Liver (tissue), 3 donors: ENCODE measurements around the gene NFATC2.

Experiments used
- ATF3 ChIP-seq: IDR thresholded peaks from 2 replicates; pipeline ENCODE4 v1.6.1; 2016; ENCODE audit warnings: antibody characterized with exemption
- CTCF ChIP-seq: fragments of 150-350 bp; IDR thresholded peaks from 2 replicates; pipeline ENCODE4 v1.5.1; 2017; ENCODE audit warnings: improper control_type of control experiment, low read depth, low read length; ENCODE audit not compliant: missing input control
- EGR1 ChIP-seq, 2 donors: IDR thresholded peaks; 2 replicates each; pipeline ENCODE4 v1.6.1; 2016 to 2018; ENCODE audit warnings: antibody characterized with exemption in 2 of 2, low read depth in 2 of 2
- FOXA1 ChIP-seq: IDR thresholded peaks from 2 replicates; pipeline ENCODE4 v1.6.1; 2016; ENCODE audit warnings: antibody characterized with exemption
- GABPA ChIP-seq, 2 donors: IDR thresholded peaks in 1 of 2; conservative IDR thresholded peaks in 1 of 2; 2 replicates each; pipeline ENCODE4 v1.6.1; 2016; ENCODE audit warnings: antibody characterized with exemption in 2 of 2, mild to moderate bottlenecking in 1 of 2, moderate library complexity in 1 of 2
- HNF4A ChIP-seq, 2 donors: conservative IDR thresholded peaks; 2 replicates each; pipeline ENCODE4 v1.6.1; 2016; ENCODE audit warnings: antibody characterized with exemption in 2 of 2, mild to moderate bottlenecking in 2 of 2
- HNF4G ChIP-seq: IDR thresholded peaks from 2 replicates; pipeline ENCODE4 v1.6.1; 2016; ENCODE audit warnings: antibody characterized with exemption
- JUND ChIP-seq, 2 donors: IDR thresholded peaks; 2 replicates each; pipeline ENCODE4 v1.6.1; 2016; ENCODE audit warnings: antibody characterized with exemption in 2 of 2
- NR2F2 ChIP-seq: IDR thresholded peaks from 2 replicates; pipeline ENCODE4 v1.6.1; 2016; ENCODE audit warnings: antibody characterized with exemption
- REST ChIP-seq: IDR thresholded peaks from 2 replicates; pipeline ENCODE4 v1.6.1; 2016; ENCODE audit warnings: antibody characterized with exemption, mild to moderate bottlenecking
- RXRA ChIP-seq, 2 donors: IDR thresholded peaks; 2 replicates each; pipeline ENCODE4 v1.6.1; 2017 to 2018; ENCODE audit warnings: antibody characterized with exemption in 2 of 2, mild to moderate bottlenecking in 1 of 2
- SP1 ChIP-seq: IDR thresholded peaks from 2 replicates; pipeline ENCODE4 v1.6.1; 2018; ENCODE audit warnings: antibody characterized with exemption, mild to moderate bottlenecking
- TAF1 ChIP-seq: conservative IDR thresholded peaks from 2 replicates; pipeline ENCODE4 v1.6.1; 2016; ENCODE audit warnings: antibody characterized with exemption, mild to moderate bottlenecking
- YY1 ChIP-seq: IDR thresholded peaks from 2 replicates; pipeline ENCODE4 v1.6.1; 2016; ENCODE audit warnings: antibody characterized with exemption, mild to moderate bottlenecking
- donor health status: healthy.
- donor health status: healthy.

GRCh38 chr20:51574248-51575033 is 31.9 kb upstream of the NFATC2 start:
- no peak for TF ChIP-seq TAF1
- TF ChIP-seq CTCF, result no peak
- no peak for TF ChIP-seq REST
- TF ChIP-seq FOXA1, result no peak
- no peak for TF ChIP-seq YY1
- TF ChIP-seq HNF4A (conservative IDR thresholded peaks at IDR 0.05), result no peak
- no peak for TF ChIP-seq JUND (IDR thresholded peaks at IDR 0.05)
- TF ChIP-seq SP1, result no peak
- TF ChIP-seq RXRA (IDR thresholded peaks at IDR 0.05), result no peak
- TF ChIP-seq HNF4G, result no peak
- TF ChIP-seq EGR1 (IDR thresholded peaks at IDR 0.05; ENCODE audit: low read depth in 2 of 2), result no peak
- TF ChIP-seq NR2F2, result no peak
- TF ChIP-seq GABPA (IDR thresholded peaks at IDR 0.05 in 1 of 2, conservative IDR thresholded peaks at IDR 0.05 in 1 of 2), result no peak
- no peak for TF ChIP-seq ATF3
